Epithelial cell of prostate (primary cell): ENCODE results near the gene PCK1.

Experiments used
- DNase-seq: peaks from one replicate; pipeline ENCODE4 v3.0.0-alpha.2; 2011; ENCODE audit warnings: low read depth, low spot score
- H3K27ac ChIP-seq: fragments of 450-650 bp; 2 replicates; pipeline ENCODE4 v1.5.1; 2017; ENCODE audit warnings: mild to moderate bottlenecking

Gene PCK1

DNA sequence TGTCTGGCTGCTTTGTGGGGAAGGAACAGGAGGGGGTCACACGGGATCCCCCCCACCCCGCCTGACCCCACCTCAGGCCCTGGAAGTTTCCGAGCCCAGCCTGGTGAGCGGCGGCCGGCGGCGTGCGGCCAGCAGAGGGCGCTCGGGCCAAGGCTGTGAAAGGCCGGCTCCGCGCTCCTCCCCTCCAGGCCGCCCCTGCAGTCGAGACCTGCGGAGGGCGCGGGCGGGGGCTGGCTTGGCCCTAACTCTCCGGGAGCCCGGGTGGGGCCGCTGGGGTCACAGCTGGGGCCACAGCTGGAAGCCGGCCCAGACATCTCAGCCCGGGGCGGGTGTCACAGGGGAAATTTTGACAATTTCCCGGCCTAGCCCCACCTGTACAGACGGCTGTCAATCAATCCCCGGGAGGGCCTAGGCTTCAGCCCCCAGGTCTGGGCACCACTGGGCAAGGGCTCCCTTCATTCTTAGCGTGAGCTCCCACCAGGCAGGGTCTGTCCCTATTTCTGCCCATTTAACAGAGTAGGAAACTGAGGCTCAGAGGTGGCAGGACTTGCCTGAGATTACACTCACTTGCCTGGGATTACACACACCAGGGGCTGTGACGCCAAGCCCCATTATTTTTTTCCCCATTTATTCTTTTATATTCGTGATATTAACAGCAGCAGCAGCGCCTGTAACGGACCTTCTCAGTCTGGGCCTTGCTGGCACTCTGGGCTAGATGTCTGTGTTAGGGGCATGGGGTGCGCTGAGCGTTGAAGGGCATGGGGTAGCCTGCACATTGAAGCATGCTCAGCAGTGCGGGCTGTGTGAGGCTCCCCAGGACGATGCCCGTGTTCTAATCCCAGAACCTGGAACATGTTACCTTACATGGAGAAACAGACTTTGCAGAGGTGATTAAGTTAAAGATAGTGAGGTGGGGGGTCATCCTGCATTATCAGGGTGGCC lies 36.4 kb downstream of the PCK1 start:
- H3K27ac ChIP-seq = no peak overlapping the region
- no peak for DNase-seq

DNA sequence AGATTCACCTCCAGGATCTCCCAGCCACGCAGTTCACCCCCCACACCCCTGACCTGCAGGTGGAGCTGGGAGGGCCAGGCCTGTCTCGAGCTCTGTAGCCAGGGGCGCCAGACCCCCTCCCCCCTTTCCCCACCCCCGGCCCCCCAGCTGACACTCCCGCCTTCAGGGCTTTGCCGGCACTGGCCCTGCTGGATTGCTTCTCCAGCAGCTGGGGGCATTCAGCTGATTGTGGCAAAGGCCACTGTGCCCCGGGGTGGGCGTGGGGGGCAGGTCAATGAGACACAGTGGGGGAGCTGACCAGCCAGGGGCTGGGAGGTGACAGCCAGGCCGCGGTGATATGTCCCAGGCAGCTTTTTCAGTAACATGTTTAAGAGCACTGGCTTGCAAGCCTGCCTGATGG lies 37.1 kb downstream of the PCK1 start:
- no peak for DNase-seq
- no peak overlapping the region for H3K27ac ChIP-seq

DNA sequence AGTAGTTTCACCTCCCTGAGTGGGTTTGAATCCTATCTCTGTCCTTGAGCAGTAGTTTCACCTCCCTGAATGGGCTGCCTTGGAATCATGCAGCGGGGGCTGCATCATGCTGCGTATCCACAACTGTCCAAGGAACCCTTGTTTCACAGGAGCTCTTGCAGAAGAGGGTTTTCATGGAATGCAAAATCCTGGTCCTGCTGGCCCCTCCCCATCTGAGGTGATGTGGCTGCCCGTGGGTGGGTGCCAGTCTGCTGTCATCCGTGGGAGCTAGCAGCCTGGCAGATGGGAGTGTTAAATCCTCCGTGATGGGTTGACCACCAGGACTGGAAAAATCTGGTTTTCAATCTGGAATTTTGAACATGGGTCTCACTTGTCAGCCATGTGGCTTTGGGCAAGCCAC lies 37.6 kb downstream of the PCK1 start:
- no peak overlapping the region for H3K27ac ChIP-seq
- DNase-seq = no peak

DNA sequence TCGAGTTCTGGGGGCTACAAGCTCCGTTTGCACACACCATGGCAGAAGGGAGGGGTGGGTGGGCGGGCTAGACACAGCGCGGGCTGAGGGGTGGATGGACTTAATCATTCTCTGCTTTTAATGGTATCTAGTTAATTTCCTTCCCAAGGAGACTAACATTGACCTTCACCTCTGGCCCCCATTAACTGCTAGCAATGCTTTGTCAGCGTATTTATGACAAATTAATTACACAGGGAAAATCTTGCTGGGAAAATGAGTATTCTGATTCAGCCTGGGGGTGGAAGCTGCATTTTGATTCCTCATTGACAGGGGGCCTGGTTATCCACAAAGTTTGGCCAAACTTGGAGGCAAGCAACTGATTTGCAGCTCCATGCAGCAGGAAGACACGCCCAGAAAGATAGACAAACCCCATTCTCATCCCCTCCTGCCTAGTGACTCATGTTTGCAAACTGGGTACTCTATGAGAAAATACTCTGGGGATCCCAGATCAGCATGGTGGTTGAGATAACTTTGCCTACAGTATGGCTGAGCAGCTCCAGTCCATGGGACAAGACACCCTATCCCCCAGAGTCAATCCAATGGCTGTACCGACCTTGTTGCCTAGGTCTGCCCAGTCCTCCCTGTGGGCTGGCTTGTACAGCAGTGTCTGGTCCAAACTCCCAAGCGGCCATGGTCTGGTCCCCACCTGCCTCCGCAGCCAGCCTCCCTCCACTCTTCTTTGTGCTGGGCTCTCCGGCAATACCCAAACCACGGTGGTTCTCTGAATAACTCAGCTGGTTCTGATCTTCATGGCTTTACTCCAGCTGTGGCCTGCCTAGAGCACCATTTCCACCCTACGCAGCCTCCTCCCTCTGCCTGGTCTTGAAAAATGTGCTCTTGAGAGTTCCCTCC lies 39.7 kb downstream of the PCK1 start:
- H3K27ac ChIP-seq = no peak overlapping the region
- no peak for DNase-seq

DNA sequence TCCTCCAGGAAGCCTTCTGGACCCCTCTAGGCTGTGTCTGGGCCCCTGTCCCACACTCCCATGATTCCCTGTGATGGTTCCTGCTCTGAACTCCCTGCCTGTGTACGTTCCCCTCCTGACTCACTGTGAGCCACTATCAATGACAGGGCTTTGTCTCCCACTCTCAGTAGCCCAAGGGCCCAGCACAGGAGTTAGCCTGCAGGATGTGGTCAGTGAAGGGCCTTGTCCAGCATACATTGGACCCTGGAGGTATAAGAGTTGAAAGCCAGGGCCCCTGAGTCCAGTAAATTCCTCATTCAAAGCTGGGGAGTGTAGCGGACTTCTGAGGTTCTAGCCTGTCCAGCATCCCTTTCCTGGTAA lies 40.3 kb downstream of the PCK1 start:
- no peak overlapping the region for H3K27ac ChIP-seq
- no peak for DNase-seq

DNA sequence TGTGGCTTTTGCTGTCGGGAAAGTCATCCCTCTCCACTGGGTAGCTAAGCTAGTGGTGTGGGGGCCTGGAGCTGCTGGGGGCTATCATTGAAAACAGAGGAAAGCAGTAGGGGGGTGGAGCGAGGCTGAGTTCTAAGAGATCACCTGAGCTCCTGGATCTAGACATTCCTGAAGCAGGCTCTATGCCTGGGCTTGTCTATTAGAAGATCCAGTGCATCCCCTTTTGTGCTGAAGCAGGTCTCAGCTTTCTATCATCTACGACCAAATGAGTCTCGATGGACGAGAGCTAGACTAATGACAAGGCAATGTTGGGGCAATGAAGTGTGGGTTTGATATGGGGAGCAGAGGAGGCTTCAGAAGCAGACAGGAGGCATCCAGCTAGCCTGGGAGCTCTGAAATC lies 40.8 kb downstream of the PCK1 start:
- DNase-seq = no peak

DNA sequence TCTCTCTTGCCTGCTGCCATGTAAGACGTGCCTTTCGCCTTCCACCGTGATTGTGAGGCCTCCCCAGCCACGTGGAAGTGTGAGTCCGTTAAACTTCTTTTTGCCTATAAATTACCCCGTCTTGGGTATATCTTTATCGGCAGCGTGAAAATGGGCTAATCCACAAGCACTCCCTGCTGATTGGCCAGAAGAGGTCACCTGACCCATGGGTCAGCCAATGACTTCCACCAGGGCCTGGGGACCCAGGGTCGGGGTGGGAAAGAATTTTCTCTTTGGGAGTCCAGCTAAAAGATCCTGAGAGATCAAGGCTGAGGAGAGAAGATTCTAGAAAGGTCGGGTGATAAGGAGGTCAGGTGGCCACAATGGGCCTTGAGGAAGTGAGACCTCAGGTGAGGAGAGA lies 42.2 kb downstream of the PCK1 start:
- no peak for DNase-seq
- no peak overlapping the region for H3K27ac ChIP-seq

More for the DNA sequence above, 40.8 kb downstream of the PCK1 start:
- H3K27ac ChIP-seq = no peak overlapping the region

DNA sequence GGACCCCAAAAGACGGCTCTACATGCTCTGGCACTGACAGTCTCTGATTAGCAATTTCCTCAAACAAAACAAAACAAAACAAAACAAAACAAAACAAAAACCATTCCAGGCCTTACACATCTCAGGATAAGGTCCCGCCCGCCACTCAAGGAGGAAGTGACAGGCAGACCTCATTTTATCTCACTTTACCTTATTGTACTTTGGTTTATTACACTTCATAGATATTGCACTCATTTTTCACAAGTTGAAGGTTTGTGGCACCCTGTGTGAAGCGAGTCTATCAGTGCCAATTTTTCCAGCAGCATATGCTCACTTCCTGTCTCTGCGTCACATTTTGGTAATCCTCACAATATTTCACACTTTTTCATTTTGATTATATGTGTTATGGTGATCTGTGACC lies 44.1 kb downstream of the PCK1 start:
- H3K27ac ChIP-seq = no peak overlapping the region
- DNase-seq = no peak

DNA sequence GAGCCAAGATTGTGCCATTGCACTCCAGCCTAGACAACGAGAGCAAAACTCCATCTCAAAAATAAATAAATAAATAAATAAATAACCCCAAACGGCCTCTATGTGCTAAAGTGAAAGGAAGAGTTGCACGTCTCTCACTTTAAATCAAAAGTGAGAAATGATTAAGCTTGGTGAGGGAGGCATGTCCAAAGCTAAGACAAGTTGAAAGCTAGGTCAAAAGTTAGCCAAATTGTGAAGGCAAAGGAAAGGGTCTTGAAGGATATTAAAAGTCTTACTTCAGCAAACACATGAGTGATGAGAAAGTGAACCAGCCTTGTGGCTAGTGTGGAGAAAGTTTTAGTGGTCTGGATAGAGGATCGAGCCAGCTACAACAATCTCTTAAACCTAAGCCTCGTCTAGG lies 45.0 kb downstream of the PCK1 start:
- DNase-seq = no peak
- H3K27ac ChIP-seq = no peak overlapping the region

DNA sequence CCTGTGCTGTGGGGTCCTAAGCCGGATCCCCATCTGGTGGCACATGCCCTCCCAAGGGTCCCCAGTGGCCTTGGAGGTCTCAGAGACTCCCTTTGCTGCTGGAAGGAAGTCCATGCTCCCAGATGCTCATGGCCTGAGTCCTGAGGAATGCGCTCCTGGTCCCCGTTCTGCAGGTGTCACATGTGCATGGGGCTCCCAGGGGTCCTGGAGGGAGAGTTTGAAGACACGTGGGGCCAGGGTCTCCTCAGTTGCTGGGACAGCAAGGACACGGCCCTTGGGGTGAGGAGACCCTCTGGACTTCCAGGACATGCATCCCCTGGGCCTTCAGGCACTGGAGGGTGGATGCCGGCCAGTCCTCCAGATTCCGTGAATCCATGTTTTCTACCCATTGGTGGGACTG lies 47.6 kb downstream of the PCK1 start:
- H3K27ac ChIP-seq = no peak overlapping the region
- no peak for DNase-seq

DNA sequence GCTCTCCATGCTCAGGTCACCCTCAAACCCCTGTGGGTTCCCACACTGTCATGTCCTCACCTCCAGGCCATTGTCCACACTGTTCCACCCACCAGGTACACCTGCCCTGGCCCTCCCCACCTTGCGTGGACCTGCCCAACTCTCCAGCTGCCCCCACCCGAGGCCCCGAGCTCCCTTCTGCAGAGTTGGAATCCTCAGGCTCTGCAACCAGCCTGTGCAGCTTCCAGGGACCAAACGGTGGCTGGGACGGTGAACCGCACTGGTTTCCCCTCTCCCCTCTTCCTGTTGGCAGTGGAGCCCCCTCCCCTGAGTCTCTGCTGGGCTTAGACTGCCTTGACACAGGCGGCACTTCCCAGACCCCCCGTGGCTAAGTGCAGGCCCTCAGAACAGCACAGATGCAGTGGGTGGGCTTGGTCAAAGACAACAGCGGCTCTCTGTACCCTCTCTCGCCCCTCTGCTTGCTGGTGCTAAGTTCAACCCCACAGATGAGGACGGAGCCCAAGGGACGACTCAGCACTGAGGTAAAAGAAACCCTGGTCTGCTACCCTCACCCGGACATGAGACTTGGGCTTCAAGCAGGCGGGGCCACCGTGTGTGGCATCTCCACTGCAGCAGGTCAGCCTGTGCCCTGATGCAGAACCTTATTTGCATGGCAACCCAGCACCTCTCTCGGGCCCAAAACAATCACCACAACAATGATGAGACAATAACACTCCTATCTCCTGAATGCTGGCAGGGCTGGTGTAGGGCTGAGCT lies 48.4 kb downstream of the PCK1 start:
- H3K27ac ChIP-seq = no peak overlapping the region
- DNase-seq = no peak

DNA sequence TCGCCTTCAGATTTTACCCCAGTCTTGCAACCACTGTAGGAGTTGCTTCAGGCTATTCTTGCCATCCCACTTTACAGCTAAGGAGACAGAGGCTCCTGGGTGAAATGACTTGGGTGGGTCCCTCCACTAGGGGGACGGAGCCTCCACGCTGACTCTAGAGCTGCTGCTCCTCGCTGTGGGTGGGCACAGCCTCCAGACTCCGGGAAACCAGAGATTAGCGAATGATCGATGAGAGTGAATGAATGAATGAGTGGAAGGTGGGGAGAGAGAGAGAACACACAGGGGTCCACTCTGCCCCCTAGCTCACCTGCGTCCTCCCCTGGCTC lies 48.9 kb downstream of the PCK1 start:
- H3K27ac ChIP-seq = no peak overlapping the region
- no peak for DNase-seq

DNA sequence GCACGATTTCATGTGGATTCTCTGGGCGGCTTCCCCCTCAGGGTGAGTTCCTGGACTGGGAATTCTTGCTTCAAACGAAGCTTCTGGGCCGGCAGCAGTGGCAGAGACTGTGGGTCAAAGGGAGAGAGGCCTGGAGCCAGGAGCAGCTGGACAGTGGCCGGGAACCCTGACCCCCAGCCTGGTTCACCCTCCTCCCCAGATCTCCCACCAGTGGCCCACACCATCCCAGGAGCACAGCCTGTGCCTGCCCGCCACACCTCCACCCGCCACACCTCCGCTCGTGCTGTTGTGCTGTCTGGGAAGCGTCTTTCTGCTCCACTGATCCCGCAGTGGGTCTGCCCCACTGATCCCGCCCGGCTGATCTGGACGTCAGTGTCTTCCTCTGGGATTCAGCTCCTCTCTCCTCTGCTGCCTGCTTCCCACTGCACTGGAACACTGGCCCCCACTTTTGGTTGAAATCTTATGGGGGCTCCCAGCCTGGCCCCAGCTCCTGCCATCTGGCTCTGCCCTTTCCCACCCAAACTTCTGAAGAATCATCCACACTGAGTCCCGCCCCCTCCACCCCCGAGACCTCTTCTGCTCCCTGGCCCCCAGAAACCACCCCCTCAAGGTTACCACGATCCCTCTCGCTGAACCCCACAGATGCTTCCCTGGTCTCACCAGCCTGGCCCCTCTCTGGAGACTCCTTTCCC lies 49.5 kb downstream of the PCK1 start:
- no peak for DNase-seq
- no peak overlapping the region for H3K27ac ChIP-seq

DNA sequence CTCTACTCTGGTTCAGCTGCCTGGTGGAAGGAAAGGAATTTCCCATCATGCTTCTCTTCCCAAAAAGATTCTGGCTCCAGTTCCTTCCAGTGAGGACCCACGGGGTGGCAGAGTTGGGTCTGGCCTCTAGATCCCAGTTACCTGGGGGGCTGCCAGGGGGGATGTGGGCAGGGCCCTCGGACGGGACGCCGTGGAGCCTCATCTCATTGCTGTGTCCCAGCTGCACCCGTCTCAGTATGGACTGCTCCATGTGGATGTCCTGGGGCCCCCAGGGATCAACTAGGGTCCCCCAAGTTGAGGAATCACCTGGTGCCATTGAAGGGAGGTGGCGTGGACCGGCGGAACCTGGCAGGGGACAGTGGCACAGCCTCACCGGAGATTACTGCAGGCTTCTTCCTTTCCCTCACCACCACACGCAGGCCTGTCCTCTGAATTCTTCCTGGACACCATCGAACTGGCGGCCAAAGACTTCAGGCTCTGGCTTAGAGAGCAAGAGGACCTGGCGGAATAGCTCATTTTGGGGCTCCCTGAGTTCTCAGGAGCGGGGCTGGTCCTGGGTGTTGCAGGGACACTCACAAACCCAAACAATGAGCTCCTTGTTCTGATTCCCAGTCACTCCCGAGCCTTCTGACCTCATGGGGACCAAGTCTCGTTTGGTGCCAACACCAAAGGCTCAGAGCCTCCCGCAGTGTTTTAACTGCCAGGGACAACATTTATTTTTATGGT lies 50.8 kb downstream of the PCK1 start:
- no peak overlapping the region for H3K27ac ChIP-seq
- no peak for DNase-seq

DNA sequence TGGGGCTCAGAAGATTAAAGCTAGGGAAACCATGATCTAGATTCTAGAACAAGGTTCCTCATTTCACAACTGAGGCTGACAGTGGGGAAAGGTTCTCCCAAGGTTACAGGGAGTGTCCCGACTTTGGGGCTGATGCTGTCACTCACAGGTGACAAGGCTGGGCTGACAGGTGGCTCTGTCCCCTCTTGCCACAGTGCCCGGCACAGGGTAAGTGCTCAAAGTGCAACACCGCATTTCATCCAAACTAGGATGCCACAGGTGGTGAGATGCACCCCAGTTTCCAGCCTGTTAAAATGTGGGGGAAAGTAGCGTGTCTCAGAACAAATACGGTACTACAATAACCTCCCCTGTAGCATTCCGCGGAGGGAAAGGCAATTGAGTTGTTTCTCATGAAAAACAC lies 51.5 kb downstream of the PCK1 start:
- no peak for DNase-seq
- H3K27ac ChIP-seq = no peak overlapping the region

DNA sequence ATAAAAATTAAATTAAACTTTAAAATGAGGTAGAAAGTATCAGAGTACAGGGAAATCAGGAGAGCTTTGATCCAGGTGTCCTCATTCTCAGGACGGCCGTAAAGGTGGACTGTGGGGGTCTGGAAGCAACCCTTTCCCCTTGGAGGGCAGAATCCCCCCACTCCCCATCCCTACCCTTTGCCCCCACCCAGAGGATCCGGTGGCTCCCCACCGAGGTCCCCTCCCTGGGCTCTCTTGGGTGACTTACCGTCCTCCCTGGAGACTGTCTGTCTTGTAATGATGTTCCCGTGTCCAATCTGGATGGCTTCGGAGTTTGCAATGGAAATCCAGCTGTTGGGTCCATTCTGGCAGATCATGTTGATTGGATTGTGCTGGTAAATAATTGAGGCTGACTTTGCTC lies 52.0 kb downstream of the PCK1 start:
- no peak overlapping the region for H3K27ac ChIP-seq
- DNase-seq = no peak

DNA sequence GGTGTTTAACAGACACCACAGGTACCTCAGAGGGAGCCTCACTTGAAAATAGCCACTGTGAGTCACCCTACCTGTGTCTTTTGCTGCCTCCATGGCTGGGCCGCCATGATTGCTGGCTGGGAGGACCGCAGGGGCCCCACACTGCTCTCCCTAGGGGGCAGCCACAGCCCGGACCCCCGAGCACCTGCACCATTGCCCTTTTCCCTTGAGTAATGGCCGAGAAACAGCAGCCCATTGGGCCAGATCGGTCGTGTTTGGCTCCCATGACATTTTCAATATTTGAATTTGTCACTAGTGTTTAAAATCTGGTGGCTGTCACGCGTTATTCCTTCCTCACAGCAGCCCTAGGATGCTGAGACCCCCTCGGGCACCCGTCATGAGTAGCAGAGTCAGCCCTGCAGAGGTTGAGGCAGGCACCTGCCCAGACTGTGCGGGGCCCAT lies 52.6 kb downstream of the PCK1 start:
- DNase-seq = no peak
- H3K27ac ChIP-seq = no peak overlapping the region

DNA sequence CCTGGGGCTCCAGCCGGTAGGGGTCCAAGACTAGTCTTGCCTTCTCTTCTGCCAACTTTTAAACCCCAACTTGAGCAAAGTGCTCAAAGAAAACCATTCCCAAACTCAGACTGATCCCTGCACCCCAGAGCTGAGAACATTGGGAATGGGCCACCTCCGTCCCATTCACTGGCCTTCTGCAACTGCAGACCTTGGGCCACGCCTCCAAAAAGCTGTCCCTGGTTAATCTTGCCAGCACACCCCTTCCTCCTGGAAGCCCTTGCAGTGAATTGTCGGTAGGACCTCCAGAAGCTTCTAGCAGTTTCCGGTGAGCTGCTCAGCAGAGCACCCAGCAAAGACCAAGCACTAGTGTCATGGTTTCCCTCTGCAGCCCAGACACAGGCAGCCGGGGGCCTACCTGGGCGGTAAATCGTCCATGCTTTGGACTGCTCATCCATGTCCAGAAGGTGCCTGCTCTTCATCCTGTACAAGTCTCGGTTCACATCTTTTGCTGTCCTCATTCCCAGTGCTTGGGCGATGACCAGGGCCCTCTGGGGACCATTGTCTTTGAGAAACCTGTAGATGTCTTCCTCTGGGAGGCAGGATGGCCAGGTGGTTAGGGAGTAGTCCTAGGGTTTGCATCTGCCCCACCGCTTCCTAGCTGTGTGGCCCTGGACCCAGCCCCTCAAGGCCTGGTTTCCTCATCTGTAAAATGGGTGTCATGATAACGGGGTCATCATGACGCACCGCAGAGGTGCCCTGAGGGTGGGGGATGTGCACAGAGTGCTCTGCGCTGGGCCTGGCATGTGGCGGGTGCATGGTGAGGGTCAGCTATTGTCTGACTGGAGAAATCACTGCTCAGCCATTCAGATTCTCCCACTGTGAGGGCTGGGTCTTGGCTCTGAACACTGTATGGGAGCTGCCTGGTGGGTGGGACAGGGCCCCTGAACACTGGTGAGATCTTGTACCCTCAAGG lies 53.9 kb downstream of the PCK1 start:
- no peak overlapping the region for H3K27ac ChIP-seq
- no peak for DNase-seq

DNA sequence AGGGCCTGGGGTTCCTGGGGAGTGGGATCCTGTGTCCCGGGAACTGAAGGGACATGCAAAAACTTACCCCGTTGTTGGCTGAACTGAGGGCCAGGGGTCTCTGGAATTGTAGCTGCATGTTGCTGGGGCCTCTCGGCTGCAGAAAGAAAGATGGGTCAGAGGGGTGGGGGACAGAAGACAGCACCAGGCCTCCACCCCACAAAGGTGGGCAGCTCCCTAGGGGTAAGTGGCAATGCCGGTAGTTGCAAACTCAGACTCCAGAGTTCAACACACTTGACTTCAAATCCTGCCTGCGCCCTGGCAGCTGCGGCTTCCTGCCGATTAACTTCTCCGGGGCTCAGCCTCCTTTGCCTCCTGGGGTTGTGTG lies 54.5 kb downstream of the PCK1 start:
- DNase-seq = no peak
- no peak overlapping the region for H3K27ac ChIP-seq
